ENCODE measurements around the gene SHMT2.

The SHMT2 gene

GRCh38 chr12:57213058-57213715 is 16.3 kb upstream of the SHMT2 start:
- no peak for DNase-seq (ENCODE audit: low read depth)
- H3K4me3 ChIP-seq (ENCODE audit: low read depth, low read length), result no peak overlapping the region

DNA sequence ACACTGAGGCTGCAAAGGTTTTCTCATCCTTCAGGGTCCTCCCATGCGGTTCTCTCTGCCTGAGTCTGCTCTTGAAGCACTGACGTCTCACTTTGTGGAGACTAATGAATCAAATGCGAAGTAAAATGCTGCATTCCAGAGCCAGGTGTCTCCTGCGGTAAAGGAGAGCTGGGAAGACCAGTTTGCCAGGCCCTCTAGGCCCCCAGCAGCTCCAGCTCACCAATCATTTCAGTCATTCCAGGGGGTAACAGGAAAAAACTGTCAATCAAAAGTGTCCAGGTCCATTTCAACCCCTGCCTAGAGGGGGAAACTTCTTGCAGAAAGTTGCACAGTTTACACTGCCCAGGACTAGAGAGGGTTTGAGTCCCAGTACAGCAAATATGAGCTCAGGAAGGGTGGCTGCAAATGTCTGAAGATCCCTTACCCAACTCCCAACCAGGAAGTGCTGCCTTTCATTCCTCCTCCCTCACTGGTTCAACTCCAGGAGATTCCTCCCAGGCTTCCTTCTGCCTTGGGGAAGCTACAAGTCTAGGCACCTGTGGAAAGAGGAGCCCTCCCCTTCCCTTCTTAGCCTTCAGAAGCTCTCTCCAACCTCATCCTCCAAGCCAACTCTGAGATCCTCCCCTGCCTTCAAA is 15.6 kb upstream of the SHMT2 start:
- no peak overlapping the region for H3K4me3 ChIP-seq (ENCODE audit: low read depth, low read length)
- TF ChIP-seq, protein P1, sequence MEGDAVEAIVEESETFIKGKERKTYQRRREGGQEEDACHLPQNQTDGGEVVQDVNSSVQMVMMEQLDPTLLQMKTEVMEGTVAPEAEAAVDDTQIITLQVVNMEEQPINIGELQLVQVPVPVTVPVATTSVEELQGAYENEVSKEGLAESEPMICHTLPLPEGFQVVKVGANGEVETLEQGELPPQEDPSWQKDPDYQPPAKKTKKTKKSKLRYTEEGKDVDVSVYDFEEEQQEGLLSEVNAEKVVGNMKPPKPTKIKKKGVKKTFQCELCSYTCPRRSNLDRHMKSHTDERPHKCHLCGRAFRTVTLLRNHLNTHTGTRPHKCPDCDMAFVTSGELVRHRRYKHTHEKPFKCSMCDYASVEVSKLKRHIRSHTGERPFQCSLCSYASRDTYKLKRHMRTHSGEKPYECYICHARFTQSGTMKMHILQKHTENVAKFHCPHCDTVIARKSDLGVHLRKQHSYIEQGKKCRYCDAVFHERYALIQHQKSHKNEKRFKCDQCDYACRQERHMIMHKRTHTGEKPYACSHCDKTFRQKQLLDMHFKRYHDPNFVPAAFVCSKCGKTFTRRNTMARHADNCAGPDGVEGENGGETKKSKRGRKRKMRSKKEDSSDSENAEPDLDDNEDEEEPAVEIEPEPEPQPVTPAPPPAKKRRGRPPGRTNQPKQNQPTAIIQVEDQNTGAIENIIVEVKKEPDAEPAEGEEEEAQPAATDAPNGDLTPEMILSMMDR (IDR thresholded peaks at IDR 0.05; ENCODE audit: low read depth, low read length, missing control alignments), result no peak
- no peak for DNase-seq (ENCODE audit: low read depth)

More at GRCh38 chr12:57213058-57213715, 16.3 kb upstream of the SHMT2 start:
- TF ChIP-seq, protein P1 (IDR thresholded peaks at IDR 0.05; ENCODE audit: low read depth, low read length, missing control alignments), result peak; percentile 95

GRCh38 chr12:57214398-57214781 is 15.1 kb upstream of the SHMT2 start:
- no peak overlapping the region for H3K4me3 ChIP-seq (ENCODE audit: low read depth, low read length)
- no peak for DNase-seq (ENCODE audit: low read depth)
- TF ChIP-seq, protein P1 (IDR thresholded peaks at IDR 0.05; ENCODE audit: low read depth, low read length, missing control alignments), result peak; percentile 82

DNA sequence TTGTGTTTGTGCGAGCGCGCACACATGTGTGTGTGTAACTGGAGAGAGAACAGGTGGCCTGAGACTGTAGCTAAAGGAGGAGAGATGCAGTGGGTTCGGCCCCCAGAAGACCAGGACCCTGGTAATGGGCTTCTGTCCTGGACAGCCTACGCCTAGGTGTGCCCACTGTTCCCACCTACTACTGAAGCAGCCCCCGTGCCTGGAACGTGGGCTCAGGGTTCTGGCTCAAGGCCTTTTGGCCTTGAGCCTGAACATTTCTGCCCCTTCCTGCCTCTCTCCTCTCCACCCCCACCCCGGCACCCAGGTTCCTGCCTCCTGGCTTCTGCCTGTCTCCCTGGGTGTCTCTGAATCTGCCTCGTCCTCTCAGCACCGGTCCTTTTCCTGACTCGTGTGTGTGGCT is 14.4 kb upstream of the SHMT2 start:
- no peak overlapping the region for H3K4me3 ChIP-seq (ENCODE audit: low read depth, low read length)
- DNase-seq (ENCODE audit: low read depth), result no peak
- TF ChIP-seq, protein P1 (IDR thresholded peaks at IDR 0.05; ENCODE audit: low read depth, low read length, missing control alignments), result no peak

- no peak overlapping the region for H3K4me3 ChIP-seq (ENCODE audit: low read depth, low read length)
- DNase-seq (ENCODE audit: low read depth), result no peak
- TF ChIP-seq, protein P1 (IDR thresholded peaks at IDR 0.05; ENCODE audit: low read depth, low read length, missing control alignments), result no peak
Observed at GRCh38 chr12:57215668-57216013, 13.9 kb upstream of the SHMT2 start.

- TF ChIP-seq, protein P1 (IDR thresholded peaks at IDR 0.05; ENCODE audit: low read depth, low read length, missing control alignments), result no peak
- H3K4me3 ChIP-seq (ENCODE audit: low read depth, low read length), result peak within 1 kb of the TSS; percentile 36
- DNase-seq (ENCODE audit: low read depth), result no peak
Observed at GRCh38 chr12:57216014-57216911, 13.2 kb upstream of the SHMT2 start, which contains the start of gene NXPH4. NXPH4 (plus strand) TSS chr12:57216794; CDS start chr12:57216970, 176 bp downstream.

Data from GM12864 (cell line).